GM23338 (cell line): ENCODE data around the gene FAM168A. TPM values are rescaled to one million over a fixed set of nuclear protein-coding genes. Genes with fewer than 3 reads are reported as not detected.

Experiments
- ATAC-seq: fragments of 200-7000 bp; cut with Tn5 transposase; 3 replicates; pipeline ENCODE4 v1.9.1; 2020
- DNase-seq: peaks from one replicate; pipeline ENCODE4 v3.0.0-alpha.2; 2015; ENCODE audit warnings: low spot score
- H2AFZ ChIP-seq: fragments of 200-600 bp; sonication (generic); 2 replicates; pipeline ENCODE4 v1.8.0; 2016; ENCODE audit warnings: antibody characterized with exemption, mild to moderate bottlenecking, moderate library complexity
- H3F3A ChIP-seq: fragments of 200-600 bp; sonication (generic); replicated peaks from 2 replicates; pipeline ENCODE4 v1.8.0; 2017; ENCODE audit warnings: antibody characterized with exemption, mixed run types, low read depth
- H3K27ac ChIP-seq: fragments of 200-600 bp; sonication (generic); 2 replicates; pipeline ENCODE4 v1.6.1; 2016; ENCODE audit warnings: low read depth
- H3K27me3 ChIP-seq: fragments of 200-600 bp; sonication (generic); 2 replicates; pipeline ENCODE4 v1.8.0; 2016; ENCODE audit warnings: mild to moderate bottlenecking, mixed run types, moderate library complexity; ENCODE audit not compliant: insufficient read depth
- H3K36me3 ChIP-seq: fragments of 200-600 bp; sonication (generic); 2 replicates; pipeline ENCODE4 v1.8.0; 2016; ENCODE audit warnings: mild to moderate bottlenecking; ENCODE audit not compliant: insufficient read depth
- H3K4me1 ChIP-seq: fragments of 200-600 bp; sonication (generic); 2 replicates; pipeline ENCODE4 v1.8.0; 2016; ENCODE audit warnings: mild to moderate bottlenecking, moderate library complexity; ENCODE audit not compliant: insufficient read depth
- H3K4me2 ChIP-seq: fragments of 200-600 bp; sonication (generic); 2 replicates; pipeline ENCODE4 v1.7.1; 2017; ENCODE audit warnings: mixed run types
- H3K4me3 ChIP-seq: fragments of 200-600 bp; sonication (generic); 2 replicates; pipeline ENCODE4 v1.6.1; 2016; ENCODE audit warnings: mixed run types
- H3K79me2 ChIP-seq: fragments of 200-600 bp; sonication (generic); replicated peaks from 2 replicates; pipeline ENCODE4 v1.8.0; 2017; ENCODE audit warnings: mild to moderate bottlenecking; ENCODE audit not compliant: insufficient read depth
- H3K9me2 ChIP-seq: fragments of 200-600 bp; sonication (generic); 2 replicates; pipeline ENCODE4 v1.8.0; 2017; ENCODE audit not compliant: insufficient read depth
- H4K20me1 ChIP-seq: fragments of 200-600 bp; sonication (generic); replicated peaks from 2 replicates; pipeline ENCODE4 v1.8.0; 2017; ENCODE audit warnings: mild to moderate bottlenecking; ENCODE audit not compliant: insufficient read depth
- H3K27ac Mint-ChIP-seq: 2 replicates; pipeline ENCODE4 v1.8.0; 2020; ENCODE audit warnings: inconsistent platforms, mild to moderate bottlenecking, moderate library complexity, mixed read lengths
- H3K27me3 Mint-ChIP-seq: 3 replicates; pipeline ENCODE4 v1.8.0; 2022; ENCODE audit warnings: low read depth, mild to moderate bottlenecking, moderate library complexity, mixed read lengths, inconsistent platforms; ENCODE audit not compliant: insufficient read depth, poor library complexity
- H3K36me3 Mint-ChIP-seq: 3 replicates; pipeline ENCODE4 v1.8.0; 2021; ENCODE audit warnings: low read depth, mild to moderate bottlenecking, inconsistent platforms, moderate library complexity, mixed read lengths
- H3K4me1 Mint-ChIP-seq: 3 replicates; pipeline ENCODE4 v1.8.0; 2020; ENCODE audit warnings: mild to moderate bottlenecking, inconsistent platforms, mixed read lengths
- H3K4me3 Mint-ChIP-seq: 3 replicates; pipeline ENCODE4 v1.8.0; 2021; ENCODE audit warnings: moderate library complexity, mild to moderate bottlenecking, inconsistent platforms, mixed read lengths
- H3K9me3 Mint-ChIP-seq: 3 replicates; pipeline ENCODE4 v1.8.0; 2020; ENCODE audit warnings: moderate library complexity, mild to moderate bottlenecking, inconsistent platforms, mixed read lengths
- EZH2 ChIP-seq: fragments of 200-600 bp; sonication (generic); IDR thresholded peaks from one replicate; pipeline ENCODE4 v1.8.0; 2017; ENCODE audit warnings: antibody characterized with exemption, mild to moderate bottlenecking, low read depth; ENCODE audit not compliant: unreplicated experiment
- POLR2AphosphoS5 ChIP-seq: IDR thresholded peaks from 2 replicates; pipeline ENCODE4 v1.6.1; 2016; ENCODE audit warnings: antibody characterized with exemption, low read depth
- STAT1 ChIP-seq: IDR thresholded peaks from one replicate; pipeline ENCODE4 v1.6.1; 2016; ENCODE audit warnings: antibody characterized with exemption; ENCODE audit not compliant: unreplicated experiment
- ZNF114 ChIP-seq: fragments of 250-450 bp; sonication (Bioruptor Pico); IDR thresholded peaks from 2 replicates; pipeline ENCODE4 v1.5.0; 2020; ENCODE audit warnings: mild to moderate bottlenecking, moderate library complexity
- ZNF462 ChIP-seq: fragments of 250-450 bp; sonication (Bioruptor Pico); IDR thresholded peaks from 2 replicates; pipeline ENCODE4 v1.5.0; 2020; ENCODE audit warnings: mild to moderate bottlenecking, moderate library complexity
- polyA plus RNA-seq: library from polyadenylated mRNA; unstranded; fragments of >200 nt; fragmentation: Nextera tagmentation; extraction: Ambion mirVana; gene quantifications from 2 replicates; pipeline ENCODE4 v1.2.1, GENCODE V29; 2016
- total RNA-seq: library from RNA; depleted of rRNA; stranded (reverse); fragments of >200 nt; shearing (Covaris generic); gene quantifications from 2 replicates; pipeline ENCODE4 v1.2.3, GENCODE V29; 2014
- TF ChIP-seq, protein P1 (sequence below): IDR thresholded peaks from one replicate; pipeline ENCODE4 v1.6.1; 2018; ENCODE audit warnings: antibody characterized with exemption; ENCODE audit not compliant: unreplicated experiment
- TF ChIP-seq, protein P2 (sequence below): IDR thresholded peaks from 2 replicates; pipeline ENCODE4 v1.6.1; 2016; ENCODE audit warnings: antibody characterized with exemption

Gene FAM168A
- total and polyA plus RNA-seq, 2 experiments from 2014 or later, result 8.0 to 20.3 TPM

- Mint-ChIP-seq H3K4me1 (peaks cover 23% of the 10 kb centered on the region), H3K27ac (peak overlapping the region; percentile 22; the same call in 1 of the 2 replicates), H3K27me3 (no peaks in the 10 kb centered on the region), H3K4me3 (no peak overlapping the region), H3K9me3 (no peaks in the 10 kb centered on the region), H3K36me3 (peaks cover 4% of the 10 kb centered on the region; the same call in 2 of the 3 replicates)
- Histone ChIP-seq H3K27ac (peak overlapping the region; percentile 72), H3K4me3 (0 out of 2 replicates have a peak overlapping the region, but pooled peaks have one; percentile 29), H3K9me2 (no peaks in the 10 kb centered on the region), H3K4me1 (peaks cover 31% of the 10 kb centered on the region), H3K4me2 (peak overlapping the region; percentile 62), H3K36me3 (no peaks in the 10 kb centered on the region), H2AFZ (no peak overlapping the region), H3F3A (no peaks in the 10 kb centered on the region), H3K79me2 (peaks cover 100% of the 10 kb centered on the region), H3K27me3 (no peaks in the 10 kb centered on the region), H4K20me1 (peaks cover 9% of the 10 kb centered on the region)
- no peak for DNase-seq
- TF ChIP-seq, protein P1, sequence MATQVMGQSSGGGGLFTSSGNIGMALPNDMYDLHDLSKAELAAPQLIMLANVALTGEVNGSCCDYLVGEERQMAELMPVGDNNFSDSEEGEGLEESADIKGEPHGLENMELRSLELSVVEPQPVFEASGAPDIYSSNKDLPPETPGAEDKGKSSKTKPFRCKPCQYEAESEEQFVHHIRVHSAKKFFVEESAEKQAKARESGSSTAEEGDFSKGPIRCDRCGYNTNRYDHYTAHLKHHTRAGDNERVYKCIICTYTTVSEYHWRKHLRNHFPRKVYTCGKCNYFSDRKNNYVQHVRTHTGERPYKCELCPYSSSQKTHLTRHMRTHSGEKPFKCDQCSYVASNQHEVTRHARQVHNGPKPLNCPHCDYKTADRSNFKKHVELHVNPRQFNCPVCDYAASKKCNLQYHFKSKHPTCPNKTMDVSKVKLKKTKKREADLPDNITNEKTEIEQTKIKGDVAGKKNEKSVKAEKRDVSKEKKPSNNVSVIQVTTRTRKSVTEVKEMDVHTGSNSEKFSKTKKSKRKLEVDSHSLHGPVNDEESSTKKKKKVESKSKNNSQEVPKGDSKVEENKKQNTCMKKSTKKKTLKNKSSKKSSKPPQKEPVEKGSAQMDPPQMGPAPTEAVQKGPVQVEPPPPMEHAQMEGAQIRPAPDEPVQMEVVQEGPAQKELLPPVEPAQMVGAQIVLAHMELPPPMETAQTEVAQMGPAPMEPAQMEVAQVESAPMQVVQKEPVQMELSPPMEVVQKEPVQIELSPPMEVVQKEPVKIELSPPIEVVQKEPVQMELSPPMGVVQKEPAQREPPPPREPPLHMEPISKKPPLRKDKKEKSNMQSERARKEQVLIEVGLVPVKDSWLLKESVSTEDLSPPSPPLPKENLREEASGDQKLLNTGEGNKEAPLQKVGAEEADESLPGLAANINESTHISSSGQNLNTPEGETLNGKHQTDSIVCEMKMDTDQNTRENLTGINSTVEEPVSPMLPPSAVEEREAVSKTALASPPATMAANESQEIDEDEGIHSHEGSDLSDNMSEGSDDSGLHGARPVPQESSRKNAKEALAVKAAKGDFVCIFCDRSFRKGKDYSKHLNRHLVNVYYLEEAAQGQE, result no peak
- TF ChIP-seq ZNF114 (CRISPR knock-in tag), result no peak
- TF ChIP-seq POLR2AphosphoS5, result no peak
- TF ChIP-seq, protein P2, sequence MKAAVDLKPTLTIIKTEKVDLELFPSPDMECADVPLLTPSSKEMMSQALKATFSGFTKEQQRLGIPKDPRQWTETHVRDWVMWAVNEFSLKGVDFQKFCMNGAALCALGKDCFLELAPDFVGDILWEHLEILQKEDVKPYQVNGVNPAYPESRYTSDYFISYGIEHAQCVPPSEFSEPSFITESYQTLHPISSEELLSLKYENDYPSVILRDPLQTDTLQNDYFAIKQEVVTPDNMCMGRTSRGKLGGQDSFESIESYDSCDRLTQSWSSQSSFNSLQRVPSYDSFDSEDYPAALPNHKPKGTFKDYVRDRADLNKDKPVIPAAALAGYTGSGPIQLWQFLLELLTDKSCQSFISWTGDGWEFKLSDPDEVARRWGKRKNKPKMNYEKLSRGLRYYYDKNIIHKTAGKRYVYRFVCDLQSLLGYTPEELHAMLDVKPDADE, result no peak
- TF ChIP-seq EZH2, result no peak
- TF ChIP-seq ZNF462, result no peak
- TF ChIP-seq STAT1, result no peak
- ATAC-seq, result no peak
Measured at GRCh38 chr11:73590991-73591390, 6.9 kb downstream of the FAM168A start.
